IMR-90 (cell line): ENCODE measurements around the gene HSD17B4. TPM values are rescaled to one million over a fixed set of nuclear protein-coding genes. Genes with fewer than 3 reads are reported as not detected.

ENCODE experiments used
- ATAC-seq: fragments of 200-7000 bp; cut with Tn5 transposase; 2 replicates; pipeline ENCODE4 v1.9.1; 2020; ENCODE audit warnings: low read depth, mild to moderate bottlenecking, moderate library complexity
- BruUV-seq: library from RNA; stranded (reverse); fragments of 400-500 nt; replicated peaks from 2 replicates; lab custom pipeline; 2021; lab: Mats Ljungman, UMichigan
- CTCF ChIA-PET: fragments of 300-600 bp; formaldehyde crosslinking; extraction: SDS; loops from one replicate; lab custom pipeline; 2021; ENCODE audit warnings: antibody characterized with exemption; lab: Yijun Ruan, JAX
- POLR2A ChIA-PET: fragments of 300-600 bp; sonication (Branson Sonifier 250); formaldehyde crosslinking; loops from one replicate; lab custom pipeline; 2022; ENCODE audit warnings: antibody characterized with exemption; ENCODE audit not compliant: unreplicated experiment; lab: Charles Lee
- DNase-seq: peaks from one replicate; pipeline ENCODE4 v3.0.0; 2013
- H2AFZ ChIP-seq: replicated peaks from 2 replicates; pipeline ENCODE3; 2013; ENCODE audit warnings: low read length, mild to moderate bottlenecking; ENCODE audit not compliant: poor library complexity
- H2AK5ac ChIP-seq: 2 replicates; pipeline ENCODE4 v1.6.1; 2013; ENCODE audit warnings: low read depth, low read length, inconsistent platforms
- H2AK9ac ChIP-seq: replicated peaks from 2 replicates; pipeline ENCODE3; 2013; ENCODE audit warnings: mild to moderate bottlenecking, low read depth, low read length, moderate library complexity; ENCODE audit not compliant: poor library complexity
- H2BK120ac ChIP-seq: 2 replicates; pipeline ENCODE4 v1.6.1; 2013; ENCODE audit warnings: low read depth, low read length, inconsistent platforms
- H2BK15ac ChIP-seq: 3 replicates; pipeline ENCODE4 v1.6.1; 2013; ENCODE audit warnings: low read depth, low read length, inconsistent platforms
- H2BK20ac ChIP-seq: 2 replicates; pipeline ENCODE4 v1.6.1; 2013; ENCODE audit warnings: low read depth, mild to moderate bottlenecking, inconsistent platforms, low read length, moderate library complexity
- H2BK5ac ChIP-seq: 2 replicates; pipeline ENCODE4 v1.6.1; 2013; ENCODE audit warnings: mild to moderate bottlenecking, low read depth, low read length, inconsistent platforms; ENCODE audit not compliant: poor library complexity, severe bottlenecking
- H3K14ac ChIP-seq: replicated peaks from 2 replicates; pipeline ENCODE4 v1.6.1; 2013; ENCODE audit warnings: low read depth, low read length, inconsistent platforms
- H3K18ac ChIP-seq: 2 replicates; pipeline ENCODE4 v1.6.1; 2013; ENCODE audit warnings: low read depth, low read length, control low read depth
- H3K23ac ChIP-seq: 2 replicates; pipeline ENCODE4 v1.6.1; 2013; ENCODE audit warnings: low read depth, low read length, inconsistent platforms
- H3K27ac ChIP-seq: 2 replicates; pipeline ENCODE4 v1.5.1; 2013; ENCODE audit warnings: mild to moderate bottlenecking, control low read depth, low read length; ENCODE audit not compliant: insufficient read depth
- H3K27me3 ChIP-seq: 2 replicates; pipeline ENCODE4 v1.6.1; 2013; ENCODE audit warnings: low read length; ENCODE audit not compliant: control insufficient read depth, insufficient read depth
- H3K36me3 ChIP-seq: 2 replicates; pipeline ENCODE4 v1.6.1; 2013; ENCODE audit warnings: low read length, mixed read lengths; ENCODE audit not compliant: control insufficient read depth, insufficient read depth
- H3K4ac ChIP-seq: 2 replicates; pipeline ENCODE4 v1.6.1; 2013; ENCODE audit warnings: low read depth, low read length, inconsistent platforms
- H3K4me1 ChIP-seq: 2 replicates; pipeline ENCODE4 v1.6.1; 2013; ENCODE audit warnings: low read length, mixed read lengths; ENCODE audit not compliant: control insufficient read depth, insufficient read depth
- H3K4me2 ChIP-seq: 2 replicates; pipeline ENCODE4 v1.6.1; 2013; ENCODE audit warnings: low read depth, mild to moderate bottlenecking, control low read depth, low read length, moderate library complexity
- H3K4me3 ChIP-seq: 2 replicates; pipeline ENCODE4 v1.5.1; 2013; ENCODE audit warnings: low read depth, mild to moderate bottlenecking, control low read depth, low read length, moderate library complexity; ENCODE audit not compliant: insufficient read depth
- H3K56ac ChIP-seq: 2 replicates; pipeline ENCODE4 v1.6.1; 2013; ENCODE audit warnings: low read length, inconsistent platforms; ENCODE audit not compliant: insufficient read depth; ENCODE audit errors: extremely low read depth
- H3K79me1 ChIP-seq, 2 experiments: 2 replicates each; pipeline ENCODE4 v1.6.1; 2013; ENCODE audit warnings: low read length in 2 of 2, inconsistent platforms in 1 of 2, low read depth in 1 of 2
- H3K9ac ChIP-seq: 2 replicates; pipeline ENCODE4 v1.6.1; 2013; ENCODE audit warnings: low read depth, low read length, control low read depth
- H3K9me1 ChIP-seq: 2 replicates; pipeline ENCODE4 v1.6.1; 2013; ENCODE audit warnings: low read length, inconsistent platforms; ENCODE audit not compliant: insufficient read depth
- H3K9me3 ChIP-seq: 2 replicates; pipeline ENCODE4 v1.6.1; 2013; ENCODE audit warnings: low read length; ENCODE audit not compliant: control insufficient read depth, insufficient read depth
- H4K20me1 ChIP-seq: 2 replicates; pipeline ENCODE4 v1.6.1; 2013; ENCODE audit warnings: low read length, inconsistent platforms; ENCODE audit not compliant: insufficient read depth
- H4K5ac ChIP-seq: 2 replicates; pipeline ENCODE4 v1.6.1; 2013; ENCODE audit warnings: mild to moderate bottlenecking, low read depth, low read length, control low read depth
- H4K8ac ChIP-seq, 2 experiments: 2 replicates each; pipeline ENCODE4 v1.6.1; 2013; ENCODE audit warnings: low read depth in 2 of 2, low read length in 2 of 2, control low read depth in 1 of 2, inconsistent platforms in 1 of 2
- H4K91ac ChIP-seq: 2 replicates; pipeline ENCODE4 v1.6.1; 2013; ENCODE audit warnings: low read depth, low read length, inconsistent platforms; ENCODE audit not compliant: insufficient read depth
- BHLHE40 ChIP-seq: fragments of 150-350 bp; IDR thresholded peaks from 2 replicates; pipeline ENCODE4 v1.6.1; 2016; ENCODE audit warnings: mild to moderate bottlenecking, low read depth, low read length
- CEBPB ChIP-seq: IDR thresholded peaks from 2 replicates; pipeline ENCODE4 v1.6.1; 2012; ENCODE audit warnings: low read depth, low read length, improper control_type of control experiment
- ELK1 ChIP-seq: fragments of 150-350 bp; IDR thresholded peaks from 2 replicates; pipeline ENCODE4 v1.6.1; 2016; ENCODE audit warnings: low read depth, mild to moderate bottlenecking, low read length, moderate library complexity, borderline replicate concordance
- FOS ChIP-seq: fragments of 150-350 bp; IDR thresholded peaks from 2 replicates; pipeline ENCODE4 v1.6.1; 2016; ENCODE audit warnings: low read depth, low read length
- MAFK ChIP-seq: IDR thresholded peaks from 2 replicates; pipeline ENCODE4 v1.6.1; 2012; ENCODE audit warnings: low read depth, low read length, improper control_type of control experiment
- MAZ ChIP-seq: IDR thresholded peaks from 2 replicates; pipeline ENCODE4 v1.6.1; 2012; ENCODE audit warnings: low read depth, mild to moderate bottlenecking, low read length, improper control_type of control experiment, moderate library complexity, borderline replicate concordance
- MXI1 ChIP-seq: IDR thresholded peaks from 2 replicates; pipeline ENCODE4 v1.6.1; 2012; ENCODE audit warnings: low read depth, mild to moderate bottlenecking, low read length, moderate library complexity, borderline replicate concordance
- NFE2L2 ChIP-seq: fragments of 150-350 bp; IDR thresholded peaks from 2 replicates; pipeline ENCODE4 v1.6.1; 2016; ENCODE audit warnings: low read depth, mild to moderate bottlenecking, low read length
- POLR2A ChIP-seq: IDR thresholded peaks from 2 replicates; pipeline ENCODE4 v1.6.1; 2012; ENCODE audit warnings: mild to moderate bottlenecking, low read depth, low read length
- RAD21 ChIP-seq: IDR thresholded peaks from 2 replicates; pipeline ENCODE4 v1.6.1; 2012; ENCODE audit warnings: low read length, improper control_type of control experiment
- RCOR1 ChIP-seq: IDR thresholded peaks from 2 replicates; pipeline ENCODE4 v1.6.1; 2012; ENCODE audit warnings: mild to moderate bottlenecking, low read length, improper control_type of control experiment; ENCODE audit not compliant: insufficient replicate concordance
- RFX5 ChIP-seq: IDR thresholded peaks from 2 replicates; pipeline ENCODE4 v1.8.0; 2012; ENCODE audit warnings: low read depth, mild to moderate bottlenecking, low read length, moderate library complexity
- SMC3 ChIP-seq: fragments of 150-350 bp; IDR thresholded peaks from 2 replicates; pipeline ENCODE4 v1.6.1; 2016; ENCODE audit warnings: low read depth, mild to moderate bottlenecking, antibody characterized with exemption, low read length, moderate library complexity
- USF2 ChIP-seq: fragments of 150-350 bp; IDR thresholded peaks from 2 replicates; pipeline ENCODE4 v1.6.1; 2017; ENCODE audit warnings: mild to moderate bottlenecking, antibody characterized with exemption, low read length, low read depth
- WGBS, 2 experiments: methylation state at CpG; one replicate each; pipeline versions ENCODE4 v1.1.5 to v1.1.7; 2013; ENCODE audit warnings: missing lambda C conversion rate in 2 of 2; ENCODE audit not compliant: insufficient read length in 1 of 2; ENCODE audit errors: extremely low coverage in 2 of 2; 5-methylcytosine and 5-hydroxymethylcytosine counted together
- dilution Hi-C: fragments of 300-500 bp; cut with HindIII; formaldehyde crosslinking; loops from one replicate; pipeline ENCODE4 v1.14.3; 2018; ENCODE audit warnings: low sequenced_read_pairs; ENCODE audit not compliant: unreplicated experiment
- in situ Hi-C: fragments of 300-500 bp; cut with MboI; formaldehyde crosslinking; loops from 3 replicates; pipeline ENCODE4 v1.14.3; 2019; ENCODE audit warnings: low sequenced_read_pairs, inconsistent platforms, mixed read lengths
- intact Hi-C: fragments of 100-400 bp; cut with micrococcal nuclease; formaldehyde crosslinking; loops from 2 replicates; pipeline ENCODE4 v1.10.0; 2022
- polyA plus RNA-seq, 3 experiments: library from polyadenylated mRNA; depleted of rRNA; stranded (reverse); fragments of >200 nt; gene quantifications; 2 replicates each; pipeline ENCODE4 v1.2.3, GENCODE V29; 2012; ENCODE audit warnings: low replicate concordance in 1 of 3
- total RNA-seq: library from RNA; depleted of rRNA; stranded (reverse); fragments of >200 nt; gene quantifications from 2 replicates; pipeline ENCODE4 v1.2.3, GENCODE V29; 2012

HSD17B4 gene
- total and polyA plus RNA-seq, 2 of the 4 experiments (the other 2 are of a cell fraction) = 95.1 to 154 TPM

- in situ Hi-C loops (no loop called here), intact Hi-C loops (loop anchor here (10.0 kb wide), 1 partner anchor 552 kb away; no protein-coding TSS in a partner anchor), dilution Hi-C loops (no loop called here)
- no peak overlapping the region for H3K27ac ChIP-seq
- peaks cover 6% of the 10 kb centered on the region; the same call in 1 of the 2 replicates for H3K36me3 ChIP-seq
- H4K5ac ChIP-seq = no peak overlapping the region
- H3K9me3 ChIP-seq = no peaks in the 10 kb centered on the region
- H4K20me1 ChIP-seq = no peaks in the 10 kb centered on the region
- H4K91ac ChIP-seq = no peak overlapping the region
- H3K4ac ChIP-seq = no peak overlapping the region
- H3K4me2 ChIP-seq = no peak overlapping the region
- H3K14ac ChIP-seq = no peak overlapping the region
- H2BK20ac ChIP-seq = no peak overlapping the region
- no peak overlapping the region for H3K9ac ChIP-seq
- H2AK5ac ChIP-seq = no peak overlapping the region
- H2BK120ac ChIP-seq = no peak overlapping the region
- H3K79me1 ChIP-seq = no peaks in the 10 kb centered on the region
- ATAC-seq (no peak), DNase-seq (no peak)
- CTCF ChIA-PET = no interaction called here
- H4K8ac ChIP-seq = no peak overlapping the region
- no peak overlapping the region for H2BK5ac ChIP-seq
- no peak overlapping the region for H2BK15ac ChIP-seq
- H3K27me3 ChIP-seq = no peaks in the 10 kb centered on the region
- no peaks in the 10 kb centered on the region for H3K9me1 ChIP-seq
- no peak overlapping the region for H3K18ac ChIP-seq
- no TSS peak for BruUV-seq
- no peak overlapping the region for H3K23ac ChIP-seq
- no peak overlapping the region for H3K56ac ChIP-seq
- TF ChIP-seq RCOR1 (no peak), NFE2L2 (no peak), SMC3 (no peak), RAD21 (no peak), RFX5 (no peak), CEBPB (no peak), ELK1 (no peak), MAZ (no peak), MAFK (no peak), USF2 (no peak), BHLHE40 (no peak), FOS (no peak), MXI1 (no peak), POLR2A (no peak)
- no peak overlapping the region for H2AFZ ChIP-seq
- no CpG with 5 or more reads among the region's 1 CpG for WGBS, 2 experiments
- H2AK9ac ChIP-seq = no peak overlapping the region
- POLR2A ChIA-PET = no interaction called here
- H3K4me1 ChIP-seq = no peaks in the 10 kb centered on the region
- H3K4me3 ChIP-seq = no peak overlapping the region
Observed at GRCh38 chr5:119483155-119483554, 30.9 kb downstream of the HSD17B4 start.
